HG02610 (cell line): Measurements from ENCODE around the gene NEUROG1.
"Not testable (repeated sequence)": the region's sequence is repeated elsewhere in the genome, so short reads cannot be mapped to it uniquely, and the experiment has no call there.

Experiments used
- ATAC-seq: cut with Tn5 transposase; IDR thresholded peaks from one replicate; pipeline ENCODE4 v1.9.1; 2021; ENCODE audit warnings: mild to moderate bottlenecking, moderate library complexity; ENCODE audit not compliant: unreplicated experiment

The NEUROG1 gene

DNA sequence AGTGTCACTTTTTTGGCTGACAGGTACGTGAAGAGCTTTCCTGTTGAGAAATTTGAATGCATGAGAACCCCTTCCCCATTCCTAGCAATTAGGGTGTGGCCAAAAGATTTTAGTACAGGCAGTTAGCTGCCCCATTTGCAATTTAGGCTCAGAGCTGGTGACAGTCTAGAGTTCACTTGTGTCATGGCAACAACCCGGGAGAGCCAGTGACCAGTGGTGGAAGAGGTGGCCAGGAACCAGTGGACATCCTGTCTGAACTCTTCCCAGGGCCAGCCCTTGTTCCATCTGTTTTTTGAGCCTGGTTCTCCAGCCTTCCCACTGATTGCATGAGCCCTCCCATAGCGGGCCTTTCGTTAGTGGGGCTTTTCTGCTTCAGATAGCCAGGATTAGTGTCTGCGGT, 2.5 kb upstream of the NEUROG1 start:
- no peak for ATAC-seq

DNA sequence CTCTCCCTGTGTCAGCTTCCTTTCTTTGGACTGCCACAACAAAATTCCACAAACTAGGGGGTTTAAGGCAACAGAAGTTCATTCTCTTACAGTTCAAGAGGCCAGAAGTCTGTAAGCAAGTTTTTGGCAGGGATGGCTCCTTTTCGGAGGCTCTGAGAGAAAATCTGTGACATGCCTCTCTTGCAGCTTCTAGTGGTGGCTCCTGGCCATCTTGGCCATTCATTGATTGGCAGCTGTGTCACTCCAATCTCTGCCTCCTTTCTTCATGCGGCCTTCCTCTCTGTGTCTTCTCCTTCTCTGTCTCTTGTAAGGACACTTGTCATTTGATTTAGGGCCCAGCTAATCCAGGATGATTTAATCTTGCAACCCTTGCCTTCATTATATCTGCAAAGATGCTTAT, 2.0 kb upstream of the NEUROG1 start:
- no peak for ATAC-seq

DNA sequence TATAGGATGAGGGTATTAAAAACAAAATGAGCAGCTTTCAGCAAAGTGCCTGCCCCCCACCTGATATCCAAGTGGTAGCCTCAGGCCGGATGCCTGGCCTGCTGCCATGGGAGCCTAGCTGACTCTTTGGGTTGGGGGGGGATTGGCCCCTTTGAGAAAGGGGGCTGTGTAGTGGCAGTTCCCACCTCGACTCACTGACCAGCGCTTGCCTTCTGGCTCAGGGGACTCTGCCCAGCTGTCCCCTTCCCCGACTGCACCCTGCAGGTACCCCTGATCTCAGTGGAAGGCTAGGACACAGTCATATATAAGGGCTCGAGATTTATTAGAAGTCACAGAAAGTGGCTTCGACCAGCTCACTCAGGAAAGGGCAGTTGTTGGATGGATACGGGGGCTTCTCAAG, 1.5 kb upstream of the NEUROG1 start:
- ATAC-seq, result no peak

- ATAC-seq, result no peak
These were observed 344 bp downstream of the NEUROG1 start for GRCh38 chr5:135535420-135535819.

GRCh38 chr5:135534609-135535419, 950 bp downstream of the NEUROG1 start:
- ATAC-seq, result no peak

DNA sequence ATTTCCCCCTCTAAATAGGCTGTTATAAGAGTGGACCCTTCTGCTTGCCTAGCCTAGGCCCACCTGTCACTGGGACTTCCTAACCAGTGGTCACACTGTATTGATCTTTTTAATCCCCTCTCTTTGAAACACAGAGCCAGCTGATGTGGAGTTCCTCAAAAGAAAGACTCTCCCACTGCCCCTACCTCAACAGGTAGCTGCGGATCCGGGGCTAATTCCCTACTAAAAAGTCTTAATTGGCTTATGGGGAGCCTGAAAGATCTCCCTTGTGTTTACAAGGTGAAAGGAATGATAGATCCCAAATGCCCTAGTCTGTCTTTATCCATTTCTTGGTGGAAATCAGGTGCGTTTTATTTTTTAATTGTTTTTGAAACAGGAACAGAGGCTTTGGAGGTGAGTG, 2.0 kb downstream of the NEUROG1 start:
- no peak for ATAC-seq

DNA sequence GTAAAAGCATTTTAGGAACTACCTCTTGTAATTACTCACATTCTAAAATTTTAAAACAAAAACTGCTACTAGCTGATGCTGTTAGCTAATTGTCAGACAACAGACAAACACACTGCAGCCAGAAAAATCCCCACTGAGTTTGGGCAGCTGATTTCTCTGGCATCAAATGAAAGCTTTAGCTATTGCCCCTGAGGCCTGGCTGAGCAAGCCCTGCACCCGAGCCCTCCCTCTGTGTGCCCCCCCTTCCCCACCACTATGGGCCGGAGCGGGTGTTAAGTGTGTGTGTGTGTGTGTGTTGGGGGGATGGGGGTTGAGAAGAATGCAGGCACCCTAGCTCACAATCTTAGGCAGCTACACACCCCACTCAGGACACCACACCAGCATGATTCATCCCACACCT, 2.4 kb downstream of the NEUROG1 start:
- no peak for ATAC-seq

GRCh38 chr5:135529576-135529975, 6.2 kb downstream of the NEUROG1 start:
- ATAC-seq, result not testable (repeated sequence)

DNA sequence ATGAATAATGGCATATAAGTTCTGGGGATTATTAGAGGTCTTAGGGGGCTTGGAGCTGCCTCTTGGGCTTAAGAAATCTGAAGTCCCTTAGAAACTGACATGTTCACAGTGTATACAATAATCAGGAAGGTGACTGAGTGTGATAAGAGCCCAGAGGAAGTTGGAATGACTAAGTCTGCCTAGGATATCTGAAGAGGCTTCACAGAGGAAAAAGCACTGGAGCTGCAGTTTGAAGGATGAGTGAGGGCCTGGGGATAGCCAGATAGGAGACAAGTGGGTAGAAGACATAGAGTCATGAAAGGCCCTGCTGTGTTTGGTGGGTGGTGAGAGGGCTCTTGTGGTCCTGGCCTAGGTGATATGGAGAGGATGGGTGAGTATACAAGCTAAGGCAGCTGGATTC, 8.8 kb downstream of the NEUROG1 start:
- ATAC-seq, result no peak

- ATAC-seq, result no peak
These were observed 13.8 kb downstream of the NEUROG1 start for GRCh38 chr5:135521964-135522363.

DNA sequence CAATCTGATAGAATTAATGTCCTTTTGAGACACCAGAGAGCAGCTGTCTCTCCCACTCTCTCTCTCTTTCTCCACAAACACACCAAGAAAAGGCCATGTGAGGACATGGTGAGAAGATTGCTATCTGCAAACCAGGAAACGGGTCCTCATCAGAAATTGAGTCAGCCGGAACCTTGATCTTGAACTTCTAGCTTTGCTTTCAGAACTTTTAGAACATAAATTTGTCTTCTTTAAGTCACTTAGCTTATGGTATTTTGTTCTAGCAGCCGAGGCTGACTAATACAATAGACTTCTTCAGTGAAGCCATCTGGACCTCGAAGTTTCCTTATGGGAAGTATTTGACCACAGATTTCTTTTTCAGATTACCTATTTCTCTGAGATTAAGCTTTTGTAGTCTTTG, 18.1 kb downstream of the NEUROG1 start:
- ATAC-seq, result no peak

DNA sequence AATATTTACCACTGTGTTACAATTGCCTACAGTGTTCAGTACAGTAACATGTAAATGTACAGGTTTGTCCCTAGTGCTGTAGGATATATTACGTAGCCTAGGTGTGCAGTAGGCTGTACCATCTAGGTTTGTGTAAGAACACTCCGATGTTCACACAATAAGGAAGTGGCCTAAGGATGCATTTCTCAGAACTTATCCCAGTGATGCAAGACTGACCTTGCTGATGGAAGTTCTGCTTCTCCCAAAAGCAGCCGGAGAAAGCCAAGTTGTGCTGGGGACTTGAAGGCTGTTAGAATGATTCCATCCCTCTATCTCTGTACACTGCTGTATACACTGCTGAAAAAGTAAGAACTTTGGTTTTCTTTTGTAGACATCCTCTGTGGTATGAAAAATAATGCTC, 21.6 kb downstream of the NEUROG1 start:
- ATAC-seq, result no peak

DNA sequence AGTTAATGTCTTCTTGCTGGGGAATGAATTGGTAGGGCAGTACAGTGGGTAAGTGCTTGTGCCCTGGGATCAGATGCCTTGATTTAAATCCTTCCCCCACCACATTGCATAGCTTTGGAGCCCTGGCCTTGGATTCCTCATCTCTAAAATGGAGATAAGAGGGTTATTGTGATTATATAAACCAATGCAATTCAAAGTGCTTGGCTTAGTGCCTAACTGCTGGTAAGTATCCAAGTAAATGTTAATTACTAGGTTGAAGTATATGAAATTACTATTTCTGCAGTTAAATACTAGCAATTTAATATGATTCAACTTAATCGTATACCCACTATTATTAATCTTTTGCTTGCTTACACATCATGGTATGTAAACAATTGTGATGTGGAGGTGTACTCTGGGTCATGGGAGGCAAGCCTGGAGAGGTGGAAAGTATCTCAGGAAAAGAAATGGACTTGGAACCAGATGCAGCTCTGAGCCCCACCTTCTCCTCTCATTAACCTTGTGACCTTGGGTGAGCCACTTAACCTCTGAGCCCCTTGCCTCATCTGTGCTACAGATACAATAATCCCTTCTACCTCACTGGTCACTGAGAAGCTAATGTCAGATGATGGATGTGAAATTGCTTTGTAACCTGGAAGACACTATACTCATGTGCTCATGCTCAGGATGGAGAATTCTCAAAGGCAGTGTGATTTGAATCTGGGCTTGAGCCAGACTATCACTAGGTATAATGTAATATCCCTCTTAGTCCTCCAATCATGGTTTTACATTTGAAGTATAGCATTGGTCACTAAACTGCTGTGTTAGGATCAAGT, 23.8 kb downstream of the NEUROG1 start:
- ATAC-seq, result no peak

GRCh38 chr5:135509995-135510394, 25.8 kb downstream of the NEUROG1 start:
- no peak for ATAC-seq

- ATAC-seq, result no peak
These were observed 27.2 kb downstream of the NEUROG1 start for GRCh38 chr5:135508496-135509005.

GRCh38 chr5:135505973-135506372, 29.8 kb downstream of the NEUROG1 start:
- no peak for ATAC-seq

DNA sequence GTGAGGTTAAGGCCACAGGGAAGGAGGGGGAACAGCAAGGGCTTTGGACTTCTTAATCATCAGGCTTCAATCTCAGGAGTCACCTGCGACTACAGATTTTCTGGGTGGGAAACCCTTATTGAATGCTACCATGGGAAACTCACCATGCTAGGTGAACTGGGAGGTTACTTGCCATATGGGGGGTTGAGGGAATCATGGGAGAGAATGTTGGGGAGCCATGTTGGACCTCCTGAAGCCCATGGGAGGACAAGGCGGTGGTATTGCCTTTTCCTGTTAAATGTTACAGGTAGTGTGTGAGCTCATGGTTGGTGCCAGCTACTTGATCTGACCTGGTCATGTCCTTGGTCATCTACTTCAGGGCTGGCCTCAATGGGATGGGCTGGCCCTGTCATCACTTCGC, 31.4 kb downstream of the NEUROG1 start:
- ATAC-seq, result no peak

GRCh38 chr5:135503871-135504270, 31.9 kb downstream of the NEUROG1 start:
- no peak for ATAC-seq

DNA sequence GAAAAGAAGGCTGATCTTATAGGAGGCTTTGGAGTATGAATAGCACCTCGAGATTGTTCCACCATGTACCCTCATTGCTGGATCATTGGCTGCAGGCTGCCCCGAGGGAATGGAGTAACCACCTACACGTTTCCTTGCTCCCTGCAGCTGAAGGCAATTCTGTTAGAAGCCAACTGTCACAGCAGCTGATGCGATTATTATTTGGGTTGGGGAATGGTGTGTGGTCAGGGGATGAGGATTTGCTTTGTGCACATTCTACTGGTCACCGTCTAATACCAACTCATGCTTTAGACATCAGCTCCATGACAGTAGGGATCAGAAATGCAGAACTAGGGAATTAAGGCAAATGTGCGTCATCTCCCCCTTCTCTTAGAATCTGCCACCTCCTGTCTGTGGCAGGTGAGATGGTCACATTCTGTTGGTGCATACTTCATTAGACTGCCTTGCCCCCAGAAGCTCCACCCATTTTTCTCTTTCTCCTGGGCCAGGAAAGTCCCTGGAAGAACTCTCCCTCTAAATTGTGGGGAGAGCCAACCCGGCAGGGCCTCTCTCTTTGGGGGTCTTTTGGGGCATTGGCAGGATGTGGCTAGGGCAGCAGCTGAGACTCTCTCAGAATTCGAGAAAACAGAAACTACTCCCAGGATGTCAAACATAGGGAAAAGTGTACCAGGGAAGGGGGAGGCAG, 32.8 kb downstream of the NEUROG1 start:
- ATAC-seq, result no peak

GRCh38 chr5:135501965-135502364, 33.8 kb downstream of the NEUROG1 start:
- no peak for ATAC-seq

DNA sequence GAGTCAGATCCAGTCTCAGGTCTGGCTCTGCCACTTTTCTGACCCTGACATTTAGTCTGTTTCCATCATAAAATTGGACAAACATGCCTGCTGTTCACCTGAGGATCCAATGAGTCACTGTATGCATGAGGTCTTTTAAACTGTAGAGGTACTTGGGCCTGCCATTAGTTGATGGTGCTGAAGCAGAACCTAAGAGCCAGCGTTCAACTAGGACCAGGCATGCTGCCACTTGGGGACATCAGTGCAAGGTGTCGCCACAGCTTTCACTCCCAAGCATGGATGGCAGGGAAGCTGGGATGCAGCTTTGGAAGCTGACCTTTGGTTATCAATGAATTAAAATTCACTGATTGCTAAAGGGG, 37.1 kb downstream of the NEUROG1 start:
- ATAC-seq, result no peak
